WTC11 (cell line): ENCODE measurements around the gene VPREB3. TPM values are rescaled to one million over a fixed set of nuclear protein-coding genes. Genes with fewer than 3 reads are reported as not detected.

Experiments
- ATAC-seq: fragments of 200-7000 bp; cut with Tn5 transposase; 2 replicates; pipeline ENCODE4 v1.10.0; 2021; ENCODE audit warnings: mild to moderate bottlenecking, moderate library complexity
- CTCF ChIA-PET: fragments of 300-600 bp; sonication (Branson Sonifier 250); formaldehyde crosslinking; loops from one replicate; lab custom pipeline; 2021; ENCODE audit warnings: antibody characterized with exemption; lab: Charles Lee
- POLR2A ChIA-PET: fragments of 350-600 bp; sonication (Branson Sonifier 250); formaldehyde crosslinking; loops from one replicate; lab custom pipeline; 2021; ENCODE audit warnings: antibody characterized with exemption; lab: Charles Lee
- DNase-seq: peaks from one replicate; pipeline ENCODE4 v3.0.0; 2021; ENCODE audit warnings: low spot score
- H3K27ac Mint-ChIP-seq: 2 replicates; pipeline ENCODE4 v1.8.0; 2021; ENCODE audit warnings: mixed read lengths
- H3K27me3 Mint-ChIP-seq: 2 replicates; pipeline ENCODE4 v1.8.0; 2021; ENCODE audit warnings: low read depth, mild to moderate bottlenecking, moderate library complexity, mixed read lengths
- H3K36me3 Mint-ChIP-seq: 2 replicates; pipeline ENCODE4 v1.8.0; 2021; ENCODE audit warnings: mixed read lengths
- H3K4me1 Mint-ChIP-seq: 2 replicates; pipeline ENCODE4 v1.8.0; 2022; ENCODE audit warnings: mixed read lengths
- H3K4me3 Mint-ChIP-seq: 2 replicates; pipeline ENCODE4 v1.8.0; 2021; ENCODE audit warnings: mild to moderate bottlenecking, moderate library complexity, mixed read lengths
- H3K9me3 Mint-ChIP-seq: 2 replicates; pipeline ENCODE4 v1.8.0; 2021; ENCODE audit warnings: mixed read lengths
- AR ChIP-seq: fragments of 250-450 bp; sonication (Bioruptor Pico); IDR thresholded peaks from 2 replicates; pipeline ENCODE4 v1.9.0; 2021; ENCODE audit warnings: mild to moderate bottlenecking
- CDX4 ChIP-seq: fragments of 250-450 bp; sonication (Bioruptor Pico); IDR thresholded peaks from 2 replicates; pipeline ENCODE4 v1.9.0; 2021; ENCODE audit warnings: moderate library complexity, mild to moderate bottlenecking, inconsistent platforms, borderline replicate concordance
- E2F1 ChIP-seq: sonication (generic); formaldehyde crosslinking; IDR thresholded peaks from 2 replicates; pipeline ENCODE4 v1.8.0; 2022; ENCODE audit warnings: mild to moderate bottlenecking, missing genetic modification reagents
- IRF1 ChIP-seq: sonication (generic); formaldehyde crosslinking; IDR thresholded peaks from 2 replicates; pipeline ENCODE4 v1.8.0; 2023; ENCODE audit warnings: missing genetic modification reagents
- JAZF1 ChIP-seq: fragments of 250-450 bp; sonication (Bioruptor Pico); IDR thresholded peaks from 2 replicates; pipeline ENCODE4 v1.9.0; 2021; ENCODE audit warnings: moderate library complexity, mild to moderate bottlenecking, inconsistent platforms
- MAX ChIP-seq: sonication (generic); formaldehyde crosslinking; IDR thresholded peaks from 2 replicates; pipeline ENCODE4 v1.8.0; 2022; ENCODE audit warnings: mild to moderate bottlenecking, missing genetic modification reagents
- MLX ChIP-seq: sonication (generic); formaldehyde crosslinking; IDR thresholded peaks from 2 replicates; pipeline ENCODE4 v1.8.1; 2023; ENCODE audit warnings: mild to moderate bottlenecking, missing genetic modification reagents, moderate library complexity
- NFE2L1 ChIP-seq: sonication (generic); formaldehyde crosslinking; IDR thresholded peaks from 2 replicates; pipeline ENCODE4 v1.8.1; 2023; ENCODE audit warnings: missing genetic modification reagents
- NR2C2 ChIP-seq: sonication (generic); formaldehyde crosslinking; IDR thresholded peaks from 2 replicates; pipeline ENCODE4 v1.8.0; 2022; ENCODE audit warnings: mild to moderate bottlenecking, missing genetic modification reagents
- RELA ChIP-seq: sonication (generic); formaldehyde crosslinking; IDR thresholded peaks from 2 replicates; pipeline ENCODE4 v1.8.1; 2022; ENCODE audit warnings: missing genetic modification reagents, mild to moderate bottlenecking, borderline replicate concordance
- STAT6 ChIP-seq: sonication (generic); formaldehyde crosslinking; conservative IDR thresholded peaks from 2 replicates; pipeline ENCODE4 v1.8.1; 2023; ENCODE audit warnings: mild to moderate bottlenecking, low read depth, missing genetic modification reagents, moderate library complexity
- TCF7 ChIP-seq: sonication (generic); formaldehyde crosslinking; IDR thresholded peaks from 2 replicates; pipeline ENCODE4 v1.8.0; 2022; ENCODE audit warnings: mild to moderate bottlenecking, low read depth, missing genetic modification reagents, moderate library complexity
- ZNF121 ChIP-seq: sonication (generic); formaldehyde crosslinking; IDR thresholded peaks from 2 replicates; pipeline ENCODE4 v1.8.0; 2023; ENCODE audit warnings: missing genetic modification reagents
- ZNF219 ChIP-seq: sonication (generic); formaldehyde crosslinking; IDR thresholded peaks from 2 replicates; pipeline ENCODE4 v1.8.0; 2023; ENCODE audit warnings: missing genetic modification reagents, mild to moderate bottlenecking, borderline replicate concordance
- ZNF281 ChIP-seq: sonication (generic); formaldehyde crosslinking; IDR thresholded peaks from 2 replicates; pipeline ENCODE4 v1.8.0; 2023; ENCODE audit warnings: mild to moderate bottlenecking, missing genetic modification reagents
- ZNF317 ChIP-seq: sonication (generic); formaldehyde crosslinking; IDR thresholded peaks from 2 replicates; pipeline ENCODE4 v1.8.1; 2023; ENCODE audit warnings: low read depth, mild to moderate bottlenecking, moderate library complexity, missing genetic modification reagents, borderline replicate concordance
- ZNF532 ChIP-seq: fragments of 250-450 bp; sonication (Bioruptor Pico); IDR thresholded peaks from 2 replicates; pipeline ENCODE4 v1.9.0; 2021; ENCODE audit warnings: mild to moderate bottlenecking, borderline replicate concordance
- ZNF671 ChIP-seq: fragments of 250-450 bp; sonication (Bioruptor Pico); IDR thresholded peaks from 2 replicates; pipeline ENCODE4 v1.8.0; 2021; ENCODE audit warnings: mild to moderate bottlenecking
- total RNA-seq: library from RNA; stranded (reverse); gene quantifications from 3 replicates; pipeline ENCODE4 v1.2.3, GENCODE V29; 2021

The VPREB3 gene
- total RNA-seq, 1 experiment from 2014 or later = 0.81 TPM

GRCh38 chr22:23786261-23786710 lies 32.1 kb upstream of the VPREB3 start:
- TF ChIP-seq ZNF317 (CRISPR knock-in tag) (no peak), ZNF281 (no peak), NR2C2 (CRISPR knock-in tag) (no peak), TCF7 (CRISPR knock-in tag) (no peak), RELA (CRISPR knock-in tag) (no peak), ZNF121 (no peak), AR (CRISPR knock-in tag) (no peak), MLX (no peak), CDX4 (CRISPR knock-in tag) (no peak), MAX (no peak)
- H3K9me3 Mint-ChIP-seq = no peaks in the 10 kb centered on the region
- H3K27ac Mint-ChIP-seq = peak overlapping the region; percentile 98
- DNase-seq = no peak
- peaks cover 30% of the 10 kb centered on the region for H3K4me1 Mint-ChIP-seq
- peak overlapping the region; percentile 89 for H3K4me3 Mint-ChIP-seq
- no peak for ATAC-seq
- ChIA-PET POLR2A (interaction anchor here (1.0 kb wide), 1 partner anchor 17 kb away, joined by 3 read pairs; no protein-coding TSS in a partner anchor), CTCF (interaction anchor here (0.6 to 1.7 kb wide), 6 partner anchors 9 to 63 kb away, joined by 3 to 5 read pairs (median 3); partner anchors contain the start of genes CHCHD10 and MMP11)
- peaks cover 9% of the 10 kb centered on the region; the same call in 1 of the 2 replicates for H3K36me3 Mint-ChIP-seq
- no peaks in the 10 kb centered on the region for H3K27me3 Mint-ChIP-seq

GRCh38 chr22:23784215-23784732 lies 30.0 kb upstream of the VPREB3 start:
- no peak for DNase-seq
- H3K27ac Mint-ChIP-seq = no peak overlapping the region
- ChIA-PET CTCF (no interaction called here), POLR2A (no interaction called here)
- H3K27me3 Mint-ChIP-seq = no peaks in the 10 kb centered on the region; the same call in 1 of the 2 replicates
- no peak overlapping the region for H3K4me3 Mint-ChIP-seq
- ATAC-seq = no peak
- H3K36me3 Mint-ChIP-seq = 0 out of 2 replicates have a peak, but pooled peaks cover 2% of the 10 kb centered on the region
- H3K4me1 Mint-ChIP-seq = peaks cover 23% of the 10 kb centered on the region
- no peaks in the 10 kb centered on the region for H3K9me3 Mint-ChIP-seq
- TF ChIP-seq JAZF1 (no peak), ZNF671 (CRISPR knock-in tag) (no peak), E2F1 (CRISPR knock-in tag) (no peak), ZNF532 (no peak), NFE2L1 (CRISPR knock-in tag) (no peak), STAT6 (CRISPR knock-in tag) (no peak), IRF1 (no peak), ZNF219 (CRISPR knock-in tag) (no peak)
